Hindlimb muscle (tissue), 1 donor: Measurements from ENCODE around the gene FIZ1. TPM values are rescaled to one million over a fixed set of nuclear protein-coding genes. Genes with fewer than 3 reads are reported as not detected.

Experiments
- polyA plus RNA-seq: library from polyadenylated mRNA; unstranded; fragments of 120-200 nt; gene quantifications from one replicate; pipeline ENCODE4 v1.2.1, GENCODE V29; 2013; ENCODE audit not compliant: insufficient read length

Gene FIZ1
- polyA plus RNA-seq, 1 donor, result 11.3 TPM

Other genes starting within 250 kb of the FIZ1 start
- 0.65 TPM for gene COX6B2, start 244.8 kb downstream of the FIZ1 start, polyA plus RNA-seq
- not detected for gene GARIN5B, start 236.3 kb downstream of the FIZ1 start, polyA plus RNA-seq
- gene IL11, start 229.1 kb downstream of the FIZ1 start, polyA plus RNA-seq, result 0.25 TPM
- not detected for gene TMEM190, start 222.7 kb downstream of the FIZ1 start, polyA plus RNA-seq
- 0.32 TPM for gene TMEM238, start 215.2 kb downstream of the FIZ1 start, polyA plus RNA-seq
- gene RPL28, start 213.6 kb downstream of the FIZ1 start, polyA plus RNA-seq, result 1,898 TPM
- gene UBE2S, start 191.7 kb downstream of the FIZ1 start, polyA plus RNA-seq, result 47.2 TPM
- gene SHISA7, start 156.2 kb downstream of the FIZ1 start, polyA plus RNA-seq, result 0.18 TPM
- 36.1 TPM for gene ISOC2, start 137.9 kb downstream of the FIZ1 start, polyA plus RNA-seq
- not detected for gene C19orf85, start 134.8 kb downstream of the FIZ1 start, polyA plus RNA-seq
- gene ZNF628, start 122.9 kb downstream of the FIZ1 start, polyA plus RNA-seq, result 5.0 TPM
- gene NAT14, start 114.3 kb downstream of the FIZ1 start, polyA plus RNA-seq, result 29.9 TPM
- 13.3 TPM for gene SSC5D, start 111.1 kb downstream of the FIZ1 start, polyA plus RNA-seq
- 3.2 TPM for gene SBK2, start 62.4 kb downstream of the FIZ1 start, polyA plus RNA-seq
- gene SBK3, start 54.0 kb downstream of the FIZ1 start, polyA plus RNA-seq, result 0.15 TPM
- gene ZNF579, start 18.7 kb downstream of the FIZ1 start, polyA plus RNA-seq, result 12.7 TPM
- gene ZNF524, start 771 bp upstream of the FIZ1 start, polyA plus RNA-seq, result 10.9 TPM
- 10.0 TPM for gene ZNF865, start 6.1 kb upstream of the FIZ1 start, polyA plus RNA-seq
- 9.3 TPM for gene ZNF784, start 25.0 kb upstream of the FIZ1 start, polyA plus RNA-seq
- 26.0 TPM for gene ZNF580, start 41.5 kb upstream of the FIZ1 start, polyA plus RNA-seq
- 36.4 TPM for gene ZNF581, start 44.1 kb upstream of the FIZ1 start, polyA plus RNA-seq
- 16.1 TPM for gene CCDC106, start 48.7 kb upstream of the FIZ1 start, polyA plus RNA-seq
- 123 TPM for gene U2AF2, start 55.5 kb upstream of the FIZ1 start, polyA plus RNA-seq
- gene EPN1, start 75.7 kb upstream of the FIZ1 start, polyA plus RNA-seq, result 103 TPM
- not detected for gene NLRP9, start 138.9 kb upstream of the FIZ1 start, polyA plus RNA-seq
- 0.26 TPM for gene RFPL4A, start 159.6 kb upstream of the FIZ1 start, polyA plus RNA-seq
- gene RFPL4AL1, start 169.6 kb upstream of the FIZ1 start, polyA plus RNA-seq, result not detected
- not detected for gene NLRP11, start 232.5 kb upstream of the FIZ1 start, polyA plus RNA-seq
- not detected for gene NLRP4, start 237.0 kb upstream of the FIZ1 start, polyA plus RNA-seq